AG09309 (cell line): ENCODE measurements around the gene SNX14.

Experiments used
- DNase-seq: peaks from one replicate; pipeline ENCODE4 v3.0.0-alpha.2; 2010; ENCODE audit warnings: low read depth
- H3K4me3 ChIP-seq: 2 replicates; pipeline ENCODE4 v1.5.1; 2011; ENCODE audit warnings: mild to moderate bottlenecking, low read depth, low read length, moderate library complexity; ENCODE audit not compliant: control insufficient read depth
- CTCF ChIP-seq: IDR thresholded peaks from 2 replicates; pipeline ENCODE4 v1.5.1; 2011; ENCODE audit warnings: mild to moderate bottlenecking, low read depth, low read length, inconsistent platforms; ENCODE audit not compliant: insufficient read depth, control insufficient read depth; ENCODE audit errors: missing control alignments

The SNX14 gene

GRCh38 chr6:85465762-85466161 lies 127.9 kb downstream of the SNX14 start:
- H3K4me3 ChIP-seq = no peak overlapping the region
- DNase-seq = no peak
- TF ChIP-seq CTCF = no peak

- DNase-seq = no peak
- TF ChIP-seq CTCF = no peak
- H3K4me3 ChIP-seq = no peak overlapping the region
Observed at GRCh38 chr6:85464722-85465150, 128.9 kb downstream of the SNX14 start.

- peak; percentile 94 for DNase-seq
- TF ChIP-seq CTCF = no peak
- no peak overlapping the region for H3K4me3 ChIP-seq
Observed at GRCh38 chr6:85464260-85464644, 129.4 kb downstream of the SNX14 start.

GRCh38 chr6:85463621-85464259 lies 129.9 kb downstream of the SNX14 start:
- H3K4me3 ChIP-seq = no peak overlapping the region
- DNase-seq = no peak
- TF ChIP-seq CTCF = no peak

GRCh38 chr6:85462673-85463072 lies 131.0 kb downstream of the SNX14 start:
- no peak overlapping the region for H3K4me3 ChIP-seq
- no peak for DNase-seq
- no peak for TF ChIP-seq CTCF

- TF ChIP-seq CTCF = no peak
- no peak overlapping the region for H3K4me3 ChIP-seq
- no peak for DNase-seq
Observed at GRCh38 chr6:85461798-85462170, 131.9 kb downstream of the SNX14 start.
